ENCODE measurements around the gene CYP21A2.
A peak's percentile ranks its signal among the peaks of the same experiment; 100 is the strongest.
"Not testable (repeated sequence)": the region's sequence is repeated elsewhere in the genome, so short reads cannot be mapped to it uniquely, and the experiment has no call there.

The CYP21A2 gene

DNA sequence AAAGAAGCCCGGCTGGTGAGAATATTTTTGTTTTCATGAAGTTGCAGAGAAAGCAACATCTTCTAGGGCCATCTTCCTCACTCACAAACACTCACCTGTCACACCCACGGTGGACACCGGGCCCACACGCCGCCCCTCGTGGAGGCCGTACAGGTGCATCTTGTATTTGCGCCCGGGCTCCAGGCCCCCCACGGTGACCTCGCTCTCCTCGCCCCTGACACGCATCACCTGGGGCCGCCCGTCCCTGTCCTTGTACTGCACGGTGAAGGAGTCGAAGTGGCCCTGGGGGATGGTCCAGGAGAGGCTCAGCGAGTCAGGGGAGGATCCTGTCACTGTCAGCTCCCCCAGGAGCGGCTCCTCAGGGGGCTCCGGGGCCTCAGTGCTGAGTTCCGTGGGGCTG lies 17.5 kb downstream of the CYP21A2 start:
- not testable (repeated sequence) for DNase-seq (ENCODE audit: low spot score)

GRCh38 chr6:32056254-32056653 lies 18.0 kb downstream of the CYP21A2 start:
- DNase-seq (ENCODE audit: low spot score) = no peak

DNA sequence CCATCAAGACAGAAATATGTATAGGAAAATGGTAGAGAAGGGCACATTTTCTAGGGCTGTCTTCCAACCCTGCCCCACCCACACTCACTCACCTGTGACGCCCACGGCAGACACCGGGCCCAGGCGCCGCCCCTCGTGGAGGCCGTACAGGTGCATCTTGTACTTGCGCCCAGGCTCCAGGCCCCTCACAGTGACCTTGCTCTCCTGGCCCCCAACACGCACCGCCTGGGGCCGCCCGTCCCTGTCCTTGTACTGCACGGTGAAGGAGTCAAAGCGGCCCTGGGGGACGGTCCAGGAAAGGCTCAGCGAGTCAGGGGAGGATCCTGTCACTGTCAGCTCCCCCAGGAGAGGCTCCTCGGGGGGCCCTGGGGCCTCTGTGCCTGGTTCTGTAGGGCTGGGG lies 19.8 kb downstream of the CYP21A2 start:
- no peak for DNase-seq (ENCODE audit: low spot score)

GRCh38 chr6:32058511-32058963 lies 20.3 kb downstream of the CYP21A2 start:
- no peak for DNase-seq (ENCODE audit: low spot score)

DNA sequence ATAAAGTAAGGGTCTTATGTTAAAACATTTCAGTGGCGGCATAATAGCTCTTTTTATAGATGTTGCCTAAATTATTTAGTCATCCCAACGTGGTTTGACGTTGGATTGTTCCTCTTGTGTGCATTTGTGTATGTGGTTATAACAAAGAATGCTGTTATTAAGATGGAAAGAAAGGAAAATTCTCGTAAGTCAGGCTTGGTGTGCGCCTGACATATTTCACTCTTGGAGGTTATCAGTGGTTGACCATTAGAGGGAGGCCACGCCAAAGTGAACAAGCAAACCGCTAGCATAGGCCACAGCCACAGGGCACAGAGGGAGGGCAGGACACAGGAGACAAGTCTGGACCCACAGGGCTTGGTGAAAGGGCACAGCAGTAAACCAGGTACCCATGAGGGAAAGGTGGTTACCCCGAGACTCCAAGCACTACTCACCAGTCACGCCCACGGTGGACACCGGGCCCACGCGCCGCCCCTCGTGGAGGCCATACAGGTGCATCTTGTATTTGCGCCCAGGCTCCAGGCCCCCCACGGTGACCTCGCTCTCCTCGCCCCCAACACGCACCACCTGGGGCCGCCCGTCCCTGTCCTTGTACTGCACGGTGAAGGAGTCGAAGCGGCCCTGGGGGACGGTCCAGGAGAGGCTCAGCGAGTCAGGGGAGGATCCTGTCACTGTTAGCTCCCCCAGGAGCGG lies 22.9 kb downstream of the CYP21A2 start:
- DNase-seq (ENCODE audit: low spot score) = no peak

DNA sequence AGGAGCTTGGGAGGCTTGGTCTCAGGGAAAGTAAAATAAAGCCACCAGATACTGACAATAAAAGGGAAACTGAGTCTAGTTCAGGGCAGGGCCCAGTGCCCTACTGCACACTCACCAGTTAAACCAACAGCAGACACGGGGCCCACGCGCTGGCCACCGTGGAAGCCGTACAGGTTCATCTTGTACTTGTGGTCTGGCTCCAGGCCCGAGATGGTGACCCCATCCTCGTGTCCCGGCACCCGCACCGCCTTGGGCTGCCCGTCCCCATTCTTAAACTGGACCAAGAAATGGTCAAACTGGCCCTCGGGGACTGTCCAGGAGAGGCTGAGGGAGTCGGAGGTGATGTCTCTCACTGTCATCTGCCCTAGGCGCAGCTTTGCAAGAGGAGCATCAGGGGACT lies 26.5 kb downstream of the CYP21A2 start:
- no peak for DNase-seq (ENCODE audit: low spot score)

GRCh38 chr6:32067521-32067920 lies 29.3 kb downstream of the CYP21A2 start:
- DNase-seq (ENCODE audit: low spot score) = not testable (repeated sequence)

DNA sequence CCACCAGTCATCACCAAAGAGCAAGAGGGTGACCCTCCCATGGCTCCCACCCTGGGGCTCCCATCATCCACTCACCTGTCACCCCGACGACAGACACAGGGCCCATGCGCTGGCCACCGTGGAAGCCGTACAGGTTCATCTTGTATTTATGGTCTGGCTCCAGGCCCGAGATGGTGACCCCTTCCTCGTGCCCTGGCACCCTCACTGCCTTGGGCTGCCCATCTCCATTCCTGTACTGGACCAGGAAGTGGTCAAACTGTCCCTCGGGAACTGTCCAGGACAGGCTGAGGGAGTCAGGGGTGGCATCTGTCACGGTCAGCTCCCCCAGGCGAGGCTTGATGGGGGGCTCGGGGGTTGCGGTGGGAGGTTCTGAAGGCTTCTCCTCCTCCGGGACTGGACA lies 30.1 kb downstream of the CYP21A2 start:
- not testable (repeated sequence) for DNase-seq (ENCODE audit: low spot score)

DNA sequence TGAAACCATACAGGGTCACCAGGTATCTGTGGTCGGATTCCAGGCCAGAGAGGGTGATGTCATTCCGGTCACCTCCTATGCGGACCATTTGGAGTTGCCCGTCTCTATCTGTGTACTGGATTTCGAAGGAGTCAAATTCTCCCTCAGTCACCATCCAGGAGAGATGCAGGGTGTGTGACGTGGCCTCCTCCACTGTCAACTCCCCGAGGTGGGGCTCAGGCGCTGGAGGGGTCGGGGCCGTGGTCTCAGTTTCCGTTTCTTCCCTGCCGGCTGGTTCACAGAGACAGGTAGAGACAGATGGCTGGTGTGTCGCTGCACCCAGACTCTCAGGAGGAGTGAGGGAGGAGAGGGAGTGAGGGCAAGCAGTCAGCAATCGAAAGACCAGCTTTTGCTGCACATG lies 30.7 kb downstream of the CYP21A2 start:
- no peak for DNase-seq (ENCODE audit: low spot score)

DNA sequence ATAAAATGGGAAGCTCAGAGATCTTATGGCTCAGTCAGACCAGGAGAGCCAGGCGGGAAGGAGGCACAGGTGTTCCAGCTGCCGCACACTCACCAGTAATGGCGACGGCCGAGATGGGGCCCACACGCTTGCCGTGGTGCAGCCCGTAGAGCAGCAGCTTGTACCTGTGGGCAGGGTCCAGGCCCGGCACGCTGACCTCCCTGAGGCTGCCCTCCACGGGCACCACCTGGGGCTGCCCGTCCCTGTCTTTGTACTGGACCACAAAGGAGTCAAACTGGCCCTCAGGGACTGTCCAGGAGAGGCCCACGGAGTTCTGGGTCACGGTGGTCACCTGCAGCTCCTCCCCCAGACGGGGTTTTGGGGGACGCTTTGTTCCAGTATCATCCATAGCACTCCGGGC lies 31.2 kb downstream of the CYP21A2 start:
- no peak for DNase-seq (ENCODE audit: low spot score)

- no peak for DNase-seq (ENCODE audit: low spot score)
Observed at GRCh38 chr6:32069878-32070515, 31.8 kb downstream of the CYP21A2 start.

DNA sequence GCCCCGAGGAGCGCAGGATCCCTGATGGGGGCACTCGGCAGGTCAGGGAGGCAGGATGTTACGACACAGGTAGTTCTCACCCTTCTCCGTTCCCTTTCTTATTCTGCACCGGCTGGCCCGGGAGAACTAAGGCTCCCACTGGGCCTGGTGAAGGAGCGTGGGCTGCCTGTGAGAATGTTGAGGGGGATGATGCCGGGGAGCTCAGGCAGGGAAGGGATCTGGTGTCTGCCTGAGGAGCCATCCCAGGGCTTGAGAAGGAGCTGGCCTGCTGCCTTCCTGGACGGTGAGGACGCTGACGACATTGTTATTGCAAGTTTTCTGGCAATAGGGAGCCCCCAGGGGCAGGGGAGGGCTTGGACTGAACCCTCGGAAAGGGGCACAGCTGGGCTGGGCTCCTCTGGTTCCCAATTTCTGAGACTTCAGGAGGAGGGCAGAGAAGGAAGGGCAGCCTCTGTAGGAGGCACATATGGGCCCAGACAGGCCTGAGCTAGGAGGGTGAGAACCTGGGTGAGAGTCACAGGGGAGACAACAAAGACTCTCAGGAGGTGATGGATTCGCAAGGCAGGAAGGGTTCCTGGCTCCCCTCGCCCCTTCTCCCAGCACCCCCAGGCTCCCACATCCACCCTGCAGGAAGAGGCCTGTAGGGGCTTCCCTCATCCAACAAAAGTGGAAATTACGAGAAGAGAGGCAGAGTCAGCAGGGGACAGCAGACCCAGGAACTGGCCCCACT lies 32.8 kb downstream of the CYP21A2 start:
- DNase-seq (ENCODE audit: low spot score) = no peak

DNA sequence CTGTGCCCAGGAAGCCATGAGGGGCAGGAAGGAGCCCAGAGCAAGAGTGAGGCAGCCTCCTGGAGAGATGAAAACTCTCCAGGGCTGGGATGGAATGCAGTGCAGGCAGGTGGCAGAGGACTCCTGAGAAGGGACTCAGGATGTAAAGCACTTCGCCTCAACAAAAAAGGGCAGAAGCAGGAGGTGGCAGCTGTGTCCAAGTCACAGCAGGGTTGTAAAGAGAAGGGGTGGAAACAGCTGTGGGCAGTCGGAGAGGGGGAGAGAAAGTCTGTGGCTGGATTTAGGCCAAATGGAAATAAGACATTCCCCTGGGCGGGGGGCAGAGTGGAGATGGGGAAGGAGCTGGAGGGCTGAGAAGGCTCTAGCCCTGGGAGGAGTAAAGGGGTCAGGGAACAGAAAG lies 34.9 kb downstream of the CYP21A2 start:
- no peak for DNase-seq (ENCODE audit: low spot score)

GRCh38 chr6:32073613-32074012 lies 35.4 kb downstream of the CYP21A2 start:
- DNase-seq (ENCODE audit: low spot score) = no peak

DNA sequence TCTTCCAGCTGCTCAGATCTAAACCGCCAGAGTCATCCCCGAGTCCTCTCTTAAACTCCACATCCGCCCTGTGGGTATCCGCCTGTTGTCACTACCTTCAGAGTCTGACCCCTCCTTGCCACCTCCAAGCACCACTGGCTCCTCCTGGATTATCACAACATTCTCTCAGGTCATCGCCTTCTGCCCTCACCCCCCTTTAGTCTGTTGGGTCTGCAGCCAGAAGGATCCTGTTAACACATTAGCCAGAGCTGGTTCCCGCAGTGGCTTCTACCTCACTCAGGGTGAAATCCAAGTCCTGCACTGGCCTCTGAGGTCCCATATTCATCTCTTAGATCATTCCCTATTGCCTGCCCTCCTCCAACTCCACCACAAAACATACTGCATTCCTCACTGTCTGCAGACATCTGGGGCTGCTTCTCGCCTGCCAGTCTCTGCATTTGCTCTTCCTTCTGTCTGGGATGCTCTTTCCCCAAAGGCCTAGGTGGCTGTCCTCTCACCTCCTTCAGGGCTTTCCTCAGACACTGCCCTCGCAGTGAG lies 36.8 kb downstream of the CYP21A2 start:
- DNase-seq (ENCODE audit: low spot score) = no peak

DNA sequence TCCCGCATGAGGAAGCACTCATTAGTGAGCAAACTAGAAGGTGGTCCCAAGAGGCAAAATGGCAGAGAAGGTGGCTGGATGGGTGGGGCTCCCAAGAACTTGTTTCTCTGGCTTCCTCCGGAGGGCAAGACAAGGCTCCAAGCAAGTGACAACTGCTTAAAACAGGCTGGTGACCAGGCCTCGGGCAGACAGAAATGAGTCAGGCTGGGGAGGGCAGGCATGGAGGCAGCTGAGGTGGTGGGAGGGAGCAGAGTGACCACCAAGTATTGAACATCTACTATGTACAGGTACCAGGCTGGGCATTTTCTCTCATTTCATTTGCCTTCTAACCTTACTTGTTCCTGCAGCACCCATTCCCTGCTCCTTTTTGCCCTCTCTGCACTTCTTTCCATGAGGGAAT lies 37.6 kb downstream of the CYP21A2 start:
- DNase-seq (ENCODE audit: low spot score) = no peak

GRCh38 chr6:32076321-32076809 lies 38.1 kb downstream of the CYP21A2 start:
- DNase-seq (ENCODE audit: low spot score) = no peak

- no peak for DNase-seq (ENCODE audit: low spot score)
Observed at GRCh38 chr6:32079566-32080290, 41.5 kb downstream of the CYP21A2 start.

DNA sequence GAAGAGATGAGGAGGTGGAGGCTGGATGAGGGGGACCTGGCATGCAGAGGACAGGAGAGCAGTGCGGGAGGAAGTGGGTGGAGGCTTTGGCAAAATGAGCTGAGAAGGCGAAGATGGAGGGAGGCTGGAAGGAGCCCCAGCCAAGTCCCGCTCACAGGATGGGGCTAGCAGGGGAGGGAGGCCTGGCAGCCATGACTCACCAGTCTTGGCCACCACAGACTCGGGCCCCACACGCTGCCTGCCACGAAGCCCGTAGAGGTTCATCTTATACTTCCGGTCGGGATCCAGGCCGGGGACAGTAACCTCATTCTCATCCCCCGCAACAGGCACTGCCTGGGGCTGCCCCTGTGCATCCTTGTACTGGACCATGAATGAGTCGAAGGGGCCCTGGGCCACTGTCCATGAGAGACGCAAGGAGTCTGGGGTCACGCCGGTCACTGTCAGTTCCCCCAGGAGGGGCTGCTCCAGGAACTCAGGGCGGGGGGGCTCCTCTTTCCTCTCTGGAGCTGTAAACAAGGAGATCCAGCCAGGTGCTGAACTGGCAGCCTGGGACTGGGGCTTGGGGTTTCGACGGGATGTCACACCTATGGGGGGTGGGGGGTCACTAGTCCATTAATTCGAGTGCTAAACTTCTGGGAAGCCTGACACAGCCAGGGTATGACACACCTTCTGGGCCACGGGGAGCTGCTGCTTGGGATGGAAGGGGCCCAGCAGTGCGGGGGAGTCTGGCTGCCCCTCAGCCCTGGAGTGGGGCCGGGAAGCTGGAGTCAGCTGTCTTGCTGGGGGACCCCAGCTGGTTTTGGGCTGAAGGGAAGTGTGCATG lies 43.2 kb downstream of the CYP21A2 start:
- DNase-seq (ENCODE audit: low spot score) = peak; percentile 48

DNA sequence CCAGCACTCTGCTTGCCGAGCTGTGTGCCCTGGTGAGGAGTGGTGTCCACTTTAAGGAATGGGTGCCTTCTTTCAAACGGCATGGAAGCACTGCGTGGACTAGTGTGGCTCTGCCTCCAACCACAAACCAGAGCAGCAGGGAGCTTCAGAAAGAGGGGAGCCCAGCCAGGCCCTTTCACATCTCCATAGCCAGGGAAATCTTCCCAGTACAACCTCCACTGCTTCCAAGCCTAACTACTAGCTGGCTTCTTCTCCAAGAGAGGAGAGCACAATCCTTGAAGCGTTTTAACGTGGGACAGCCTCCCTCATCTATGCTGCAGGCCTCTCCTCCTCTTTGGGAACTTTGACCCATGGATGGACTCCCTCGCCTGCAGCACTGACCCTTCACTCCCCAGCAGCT lies 44.3 kb downstream of the CYP21A2 start:
- no peak for DNase-seq (ENCODE audit: low spot score)

DNA sequence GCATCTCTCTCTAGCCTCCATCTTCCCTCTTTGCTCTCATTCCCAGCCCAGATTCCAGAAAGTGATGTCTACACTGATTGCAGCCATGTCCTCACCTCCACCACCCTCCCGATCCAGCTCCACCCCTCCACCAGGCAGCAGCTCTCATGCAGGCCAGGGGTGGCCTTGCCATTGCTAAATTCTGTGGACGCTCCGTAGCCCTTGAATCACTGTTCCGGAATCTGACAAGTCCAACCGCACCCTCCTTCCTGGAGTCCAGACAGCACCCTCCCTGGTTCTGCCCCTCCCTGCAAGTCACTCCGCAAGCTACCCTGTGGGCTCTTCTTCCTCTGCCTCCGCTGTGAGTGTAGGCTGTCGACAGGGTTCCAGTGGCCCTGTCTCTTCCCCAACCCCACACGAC lies 44.7 kb downstream of the CYP21A2 start:
- DNase-seq (ENCODE audit: low spot score) = no peak
